ENCODE results near the gene VIT. TPM values are rescaled to one million over a fixed set of nuclear protein-coding genes. Genes with fewer than 3 reads are reported as not detected.

Gene VIT
- total and polyA plus RNA-seq, 8 donors, result 0.06 to 1.1 (median 0.13) TPM; not detected in 1

- Histone ChIP-seq H3K4me3 (no peak overlapping the region), H3K27me3 (no peaks in the 10 kb centered on the region), H3K9me3 (no peaks in the 10 kb centered on the region), H3K36me3 (no peaks in the 10 kb centered on the region), H3K4me1 (peaks cover 4 to 10% of the 10 kb centered on the region in 2 donors), H3K27ac (no peak overlapping the region)
- TF ChIP-seq CTCF (IDR thresholded peaks at IDR 0.05), result no peak
- intact Hi-C loops (cut with DNase I), result no loop called here
- DNase-seq (no peak), ATAC-seq (no peak)
Measured at GRCh38 chr2:36697424-36698066, 1.0 kb downstream of the VIT start.

DNA sequence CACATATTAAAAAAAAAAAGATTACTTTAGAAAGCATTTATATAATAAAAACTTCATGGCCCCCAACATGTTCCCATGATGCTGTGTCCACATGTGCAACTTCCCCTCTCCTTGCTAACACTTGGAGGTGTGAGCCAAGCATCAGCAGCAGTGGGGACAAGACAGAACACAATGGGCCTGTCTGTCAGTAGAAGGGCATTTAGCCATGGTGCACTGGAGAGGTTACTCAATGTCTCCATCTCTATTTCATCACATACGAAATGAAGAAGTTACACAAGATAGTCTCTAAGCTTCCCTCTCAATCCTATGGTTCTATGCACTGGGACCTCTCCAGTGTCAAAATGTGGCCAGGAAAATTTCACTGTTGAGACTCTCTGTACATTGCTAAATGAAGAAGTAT is 2.5 kb downstream of the VIT start:
- intact Hi-C loops (cut with DNase I), result no loop called here
- TF ChIP-seq CTCF (IDR thresholded peaks at IDR 0.05), result no peak
- peaks cover 4 to 10% of the 10 kb centered on the region in 2 donors for H3K4me1 ChIP-seq
- no peak for DNase-seq
- peak; percentile 50 for ATAC-seq
- no peak overlapping the region for H3K27ac ChIP-seq
- H3K4me3 ChIP-seq, result no peak overlapping the region
- H3K27me3 ChIP-seq, result no peaks in the 10 kb centered on the region
- H3K9me3 ChIP-seq, result no peaks in the 10 kb centered on the region
- no peaks in the 10 kb centered on the region for H3K36me3 ChIP-seq

GRCh38 chr2:36700311-36700710 is 3.8 kb downstream of the VIT start:
- peaks cover 4 to 10% of the 10 kb centered on the region in 2 donors for H3K4me1 ChIP-seq
- no peaks in the 10 kb centered on the region for H3K27me3 ChIP-seq
- H3K9me3 ChIP-seq, result no peaks in the 10 kb centered on the region
- no peak for ATAC-seq
- no peak for DNase-seq
- H3K4me3 ChIP-seq, result no peak overlapping the region
- H3K36me3 ChIP-seq, result no peaks in the 10 kb centered on the region
- H3K27ac ChIP-seq, result no peak overlapping the region
- intact Hi-C loops (cut with DNase I), result no loop called here
- TF ChIP-seq CTCF (IDR thresholded peaks at IDR 0.05), result no peak

- TF ChIP-seq CTCF (IDR thresholded peaks at IDR 0.05), result no peak
- H3K36me3 ChIP-seq, result no peaks in the 10 kb centered on the region
- H3K9me3 ChIP-seq, result no peaks in the 10 kb centered on the region
- ATAC-seq, result peak; percentile 29
- H3K4me3 ChIP-seq, result no peak overlapping the region
- no peak overlapping the region for H3K27ac ChIP-seq
- peaks cover 4 to 15% of the 10 kb centered on the region in 2 donors for H3K4me1 ChIP-seq
- no peaks in the 10 kb centered on the region for H3K27me3 ChIP-seq
- no peak for DNase-seq
- intact Hi-C loops (cut with DNase I), result no loop called here
Measured at GRCh38 chr2:36701391-36701795, 4.9 kb downstream of the VIT start.

DNA sequence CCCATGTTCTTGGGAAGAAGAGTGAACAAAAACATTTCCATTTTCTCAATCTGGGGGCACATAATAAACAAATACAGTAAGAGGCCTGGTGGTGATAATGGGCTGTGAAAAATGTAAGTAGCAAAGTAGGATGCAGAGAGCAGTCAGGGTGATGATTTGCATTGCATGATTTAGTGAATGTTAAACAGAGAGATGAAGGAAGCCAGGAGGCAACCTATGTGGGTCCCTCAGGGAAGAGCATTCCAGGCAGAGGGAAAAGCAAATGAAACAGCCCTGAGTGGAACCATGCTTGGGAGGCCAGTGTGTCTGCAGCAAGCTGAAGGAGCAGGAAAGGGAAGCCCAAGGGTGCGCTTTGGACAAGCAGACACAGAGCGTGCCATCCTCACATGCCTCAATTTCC is 5.4 kb downstream of the VIT start:
- Histone ChIP-seq H3K9me3 (no peaks in the 10 kb centered on the region), H3K36me3 (no peaks in the 10 kb centered on the region), H3K27ac (no peak overlapping the region), H3K4me1 (peaks cover 4 to 16% of the 10 kb centered on the region in 2 donors), H3K27me3 (no peaks in the 10 kb centered on the region), H3K4me3 (no peak overlapping the region)
- ATAC-seq, result no peak
- intact Hi-C loops (cut with DNase I), result no loop called here
- TF ChIP-seq CTCF (IDR thresholded peaks at IDR 0.05), result no peak
- DNase-seq, result no peak
